GM23248 (cell line): ENCODE measurements around the gene INTS15. TPM values are rescaled to one million over a fixed set of nuclear protein-coding genes. Genes with fewer than 3 reads are reported as not detected.

Source experiments
- DNase-seq: peaks from one replicate; pipeline ENCODE4 v3.0.0-alpha.2; 2015
- H2AFZ ChIP-seq: fragments of 200-600 bp; sonication (generic); 2 replicates; pipeline ENCODE4 v1.6.1; 2016; ENCODE audit warnings: antibody characterized with exemption
- H3F3A ChIP-seq: fragments of 200-600 bp; sonication (generic); 2 replicates; pipeline ENCODE4 v1.6.1; 2016; ENCODE audit warnings: mild to moderate bottlenecking, antibody characterized with exemption, mixed run types; ENCODE audit not compliant: insufficient read depth
- H3K27ac ChIP-seq: fragments of 200-600 bp; sonication (generic); 2 replicates; pipeline ENCODE4 v1.5.1; 2016; ENCODE audit warnings: mild to moderate bottlenecking
- H3K27me3 ChIP-seq: fragments of 200-600 bp; sonication (generic); replicated peaks from 2 replicates; pipeline ENCODE4 v1.6.1; 2016; ENCODE audit warnings: mild to moderate bottlenecking; ENCODE audit not compliant: insufficient read depth
- H3K36me3 ChIP-seq: fragments of 200-600 bp; sonication (generic); 2 replicates; pipeline ENCODE4 v1.6.1; 2016; ENCODE audit warnings: low read depth, mild to moderate bottlenecking
- H3K4me1 ChIP-seq: fragments of 200-600 bp; sonication (generic); 2 replicates; pipeline ENCODE4 v1.6.1; 2016; ENCODE audit warnings: mild to moderate bottlenecking; ENCODE audit not compliant: insufficient read depth
- H3K4me2 ChIP-seq: fragments of 200-600 bp; sonication (generic); one replicate; pipeline ENCODE4 v1.6.1; 2016; ENCODE audit warnings: mild to moderate bottlenecking; ENCODE audit not compliant: unreplicated experiment
- H3K4me3 ChIP-seq: fragments of 200-600 bp; sonication (generic); 2 replicates; pipeline ENCODE4 v1.5.1; 2016; ENCODE audit warnings: mild to moderate bottlenecking
- H3K79me2 ChIP-seq: fragments of 200-600 bp; sonication (generic); 2 replicates; pipeline ENCODE4 v1.6.1; 2016; ENCODE audit warnings: mild to moderate bottlenecking; ENCODE audit not compliant: insufficient read depth
- H3K9ac ChIP-seq: fragments of 200-600 bp; sonication (generic); 2 replicates; pipeline ENCODE4 v1.6.1; 2016; ENCODE audit warnings: mild to moderate bottlenecking
- H3K9me2 ChIP-seq: fragments of 200-600 bp; sonication (generic); 2 replicates; pipeline ENCODE4 v1.6.1; 2016; ENCODE audit warnings: mixed run types, mild to moderate bottlenecking, moderate library complexity; ENCODE audit not compliant: insufficient read depth
- H3K9me3 ChIP-seq: fragments of 200-600 bp; sonication (generic); one replicate; pipeline ENCODE4 v1.6.1; 2017; ENCODE audit warnings: low read depth
- H4K20me1 ChIP-seq: fragments of 200-600 bp; sonication (generic); 2 replicates; pipeline ENCODE4 v1.6.0; 2016; ENCODE audit not compliant: insufficient read depth
- EZH2 ChIP-seq: fragments of 200-600 bp; sonication (generic); IDR thresholded peaks from 2 replicates; pipeline ENCODE4 v1.6.1; 2018; ENCODE audit warnings: antibody characterized with exemption, mild to moderate bottlenecking; ENCODE audit not compliant: insufficient read depth, poor library complexity, severe bottlenecking
- EZH2phosphoT487 ChIP-seq: fragments of 200-600 bp; sonication (generic); IDR thresholded peaks from 2 replicates; pipeline ENCODE4 v1.6.1; 2018; ENCODE audit warnings: antibody characterized with exemption, moderate library complexity, mild to moderate bottlenecking, low read depth; ENCODE audit not compliant: insufficient read depth
- WGBS, 2 experiments: methylation state at CpG; one replicate each; pipeline ENCODE4 v1.1.6; 2015 to 2017; ENCODE audit warnings: low lambda C conversion rate in 2 of 2, low coverage in 1 of 2; ENCODE audit errors: missing lambda C conversion rate in 2 of 2; 5-methylcytosine and 5-hydroxymethylcytosine counted together
- in situ Hi-C: fragments of 300-500 bp; cut with MboI; formaldehyde crosslinking; loops from 2 replicates; pipeline ENCODE4 v1.15.0; 2020
- polyA plus RNA-seq: library from polyadenylated mRNA; unstranded; fragments of >200 nt; fragmentation: Nextera tagmentation; extraction: Ambion mirVana; gene quantifications from 2 replicates; pipeline ENCODE4 v1.2.1, GENCODE V29; 2016
- total RNA-seq: library from RNA; depleted of rRNA; stranded (reverse); fragments of >200 nt; shearing (Covaris generic); gene quantifications from 2 replicates; pipeline ENCODE4 v1.2.3, GENCODE V29; 2014

The INTS15 gene
- total and polyA plus RNA-seq, 2 experiments from 2014 or later = 11.3 to 17.9 TPM

- Histone ChIP-seq H3K9me3 (no peaks in the 10 kb centered on the region), H3K79me2 (no peaks in the 10 kb centered on the region), H3K9ac (no peak overlapping the region), H3K27ac (no peak overlapping the region), H3F3A (no peaks in the 10 kb centered on the region), H3K4me1 (no peaks in the 10 kb centered on the region), H4K20me1 (no peaks in the 10 kb centered on the region), H2AFZ (no peak overlapping the region), H3K36me3 (no peaks in the 10 kb centered on the region), H3K4me2 (no peak overlapping the region), H3K27me3 (no peaks in the 10 kb centered on the region), H3K4me3 (no peak overlapping the region), H3K9me2 (no peaks in the 10 kb centered on the region)
- WGBS, 2 experiments = 77 to 86% methylated on average over 1 of the region's 1 CpG
- DNase-seq = no peak
- TF ChIP-seq EZH2 (no peak), EZH2phosphoT487 (no peak)
- in situ Hi-C loops = no loop called here
Observed at GRCh38 chr7:6547400-6547799, 42.4 kb upstream of the INTS15 start.

- in situ Hi-C loops = no loop called here
Observed at GRCh38 chr7:6551016-6551511, 38.8 kb upstream of the INTS15 start, which contains the start of gene GRID2IP. TSS of gene GRID2IP (minus strand) at chr7:6551461. CDS start at chr7:6551436, 25 bp downstream.

GRCh38 chr7:6553448-6554044 lies 36.3 kb upstream of the INTS15 start:
- in situ Hi-C loops = no loop called here
- Histone ChIP-seq H3K4me1 (no peaks in the 10 kb centered on the region), H2AFZ (no peak overlapping the region)

More at GRCh38 chr7:6551016-6551511, 38.8 kb upstream of the INTS15 start, which contains the start of gene GRID2IP:
- no peak for DNase-seq
- Histone ChIP-seq H3K27ac (no peak within 1 kb of the TSS), H3K9me3 (no peaks in the 10 kb centered on the region), H2AFZ (no peak within 1 kb of the TSS), H3K27me3 (no peaks in the 10 kb centered on the region), H3K4me3 (no peak within 1 kb of the TSS), H4K20me1 (no peaks in the 10 kb centered on the region), H3K4me2 (no peak within 1 kb of the TSS), H3K9ac (no peak within 1 kb of the TSS), H3F3A (no peaks in the 10 kb centered on the region), H3K79me2 (no peaks in the 10 kb centered on the region), H3K36me3 (no peaks in the 10 kb centered on the region), H3K9me2 (no peaks in the 10 kb centered on the region), H3K4me1 (no peaks in the 10 kb centered on the region)
- WGBS, 2 experiments = 48 to 61% methylated on average over 24 to 43 of the region's 46 CpGs
- TF ChIP-seq EZH2phosphoT487 = no peak
- TF ChIP-seq EZH2 = no peak

DNA sequence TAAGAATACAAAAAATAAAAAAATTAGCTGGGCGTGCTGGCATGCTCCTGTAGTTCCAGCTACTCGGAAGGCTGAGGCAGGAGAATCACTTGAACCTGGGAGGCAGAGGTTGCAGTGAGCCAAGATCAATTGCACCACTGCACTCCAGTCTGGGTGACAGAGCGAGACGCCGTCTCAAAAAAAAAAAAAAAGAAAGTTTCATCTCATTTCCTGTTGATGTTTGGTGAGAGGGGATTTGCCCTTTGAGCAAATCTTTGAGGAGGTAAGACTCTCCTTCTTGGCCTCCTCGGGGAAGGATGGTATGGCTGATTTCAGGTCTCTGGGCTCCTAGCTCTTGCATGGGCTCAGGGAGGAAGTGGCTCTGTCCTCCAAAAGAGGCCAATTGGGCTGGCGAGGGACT lies 35.0 kb upstream of the INTS15 start:
- Histone ChIP-seq H3K27ac (no peak overlapping the region), H3K4me2 (no peak overlapping the region), H3K9me3 (no peaks in the 10 kb centered on the region), H3K4me3 (no peak overlapping the region), H3K36me3 (no peaks in the 10 kb centered on the region), H3K4me1 (no peaks in the 10 kb centered on the region), H3K9ac (no peak overlapping the region), H2AFZ (no peak overlapping the region), H4K20me1 (no peaks in the 10 kb centered on the region), H3K27me3 (no peaks in the 10 kb centered on the region), H3F3A (no peaks in the 10 kb centered on the region), H3K9me2 (no peaks in the 10 kb centered on the region), H3K79me2 (no peaks in the 10 kb centered on the region)
- in situ Hi-C loops = no loop called here
- no peak for DNase-seq
- no peak for TF ChIP-seq EZH2
- no peak for TF ChIP-seq EZH2phosphoT487
- WGBS, 2 experiments = 55 to 58% methylated on average over 7 of the region's 7 CpGs

More at GRCh38 chr7:6553448-6554044, 36.3 kb upstream of the INTS15 start:
- 53 to 57% methylated on average over 7 of the region's 7 CpGs for WGBS, 2 experiments
- Histone ChIP-seq H3K4me3 (no peak overlapping the region), H3F3A (no peaks in the 10 kb centered on the region), H3K27ac (no peak overlapping the region), H3K9ac (no peak overlapping the region), H3K36me3 (no peaks in the 10 kb centered on the region), H3K9me2 (no peaks in the 10 kb centered on the region), H3K9me3 (no peaks in the 10 kb centered on the region), H4K20me1 (no peaks in the 10 kb centered on the region), H3K27me3 (no peaks in the 10 kb centered on the region), H3K4me2 (no peak overlapping the region), H3K79me2 (no peaks in the 10 kb centered on the region)
- no peak for DNase-seq
- TF ChIP-seq EZH2 (no peak), EZH2phosphoT487 (no peak)
